GM12872 (cell line): ENCODE results near the gene C1QTNF12.

Experiments used
- CTCF ChIP-seq: IDR thresholded peaks from 3 replicates; pipeline ENCODE4 v1.5.1; 2011; ENCODE audit warnings: low read depth, mild to moderate bottlenecking, low read length, moderate library complexity; ENCODE audit not compliant: insufficient read depth

C1QTNF12 gene

GRCh38 chr1:1200876-1201810 lies 45.4 kb downstream of the C1QTNF12 start:
- TF ChIP-seq CTCF, result no peak

- no peak for TF ChIP-seq CTCF
Measured at GRCh38 chr1:1199961-1200875, 46.3 kb downstream of the C1QTNF12 start.

GRCh38 chr1:1199141-1199960 lies 47.2 kb downstream of the C1QTNF12 start:
- TF ChIP-seq CTCF, result no peak

- no peak for TF ChIP-seq CTCF
Measured at GRCh38 chr1:1198423-1199140, 47.9 kb downstream of the C1QTNF12 start.

GRCh38 chr1:1197551-1198422 lies 48.7 kb downstream of the C1QTNF12 start:
- TF ChIP-seq CTCF, result no peak

- TF ChIP-seq CTCF, result no peak
Measured at GRCh38 chr1:1197188-1197500, 49.4 kb downstream of the C1QTNF12 start.
